ENCODE measurements around the gene DSCAM.

- TF ChIP-seq CTCF (conservative IDR thresholded peaks at IDR 0.05; ENCODE audit: low read depth in 2 of 2), result no peak
- no peak for TF ChIP-seq NANOG (IDR thresholded peaks at IDR 0.05; ENCODE audit: borderline replicate concordance)
These were observed 421.0 kb downstream of the DSCAM start for GRCh38 chr21:40425981-40426380.

Data from GM23338 (cell line).